Mammary microvascular endothelial cell (primary cell): ENCODE data around the gene SLC26A11. TPM values are rescaled to one million over a fixed set of nuclear protein-coding genes. Genes with fewer than 3 reads are reported as not detected.

Experiments
- total RNA-seq: library from RNA; depleted of rRNA; stranded (reverse); fragments of >200 nt; gene quantifications from 2 replicates; pipeline ENCODE4 v1.2.3, GENCODE V29; 2015

SLC26A11 gene
- total RNA-seq: 13.4 and 16.5 TPM in 2 replicates

DNA sequence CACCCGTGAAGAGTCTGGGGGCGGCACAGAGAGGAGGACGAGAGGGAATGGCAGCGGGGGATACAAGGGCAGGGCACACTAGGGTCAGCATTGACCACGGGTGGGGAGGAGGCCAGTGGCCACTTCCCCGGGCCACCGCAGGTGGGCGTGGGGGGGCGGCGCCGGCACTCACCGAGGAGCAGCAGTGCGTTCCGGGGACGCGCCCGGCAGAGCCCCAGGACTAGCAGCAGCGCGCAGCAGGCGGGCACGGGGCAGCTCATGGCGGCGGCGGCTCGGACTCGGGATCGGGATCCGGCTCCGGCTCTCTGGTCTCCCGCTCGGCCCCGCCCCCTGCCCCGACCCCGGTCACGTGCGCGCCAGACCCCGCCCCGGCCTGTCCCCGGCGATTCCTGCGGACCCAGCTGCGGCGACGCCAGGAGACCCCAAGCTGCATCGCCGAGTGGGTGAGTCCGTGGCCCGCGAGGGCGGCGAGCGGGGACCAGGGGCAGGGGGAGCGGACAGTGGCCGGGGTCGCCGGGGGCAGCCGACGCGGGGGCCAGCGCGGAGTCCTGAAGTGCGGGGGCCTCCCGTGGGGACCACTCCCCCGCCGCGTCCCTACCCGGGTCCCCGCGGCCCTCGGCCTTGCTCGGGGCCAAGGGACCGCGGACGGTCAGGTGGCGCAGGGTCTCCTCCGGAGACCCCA is at the start of gene SLC26A11, which contains the start of gene SGSH:
Gene SLC26A11 (plus strand): TSS at position 374 of the 682 bp plus-strand sequence. CDS start 1,134 bp downstream, outside the sequence.
Gene SGSH (minus strand): TSS at position 280 of the 682 bp plus-strand sequence. CDS start 20 bp downstream, at position 260.

DNA sequence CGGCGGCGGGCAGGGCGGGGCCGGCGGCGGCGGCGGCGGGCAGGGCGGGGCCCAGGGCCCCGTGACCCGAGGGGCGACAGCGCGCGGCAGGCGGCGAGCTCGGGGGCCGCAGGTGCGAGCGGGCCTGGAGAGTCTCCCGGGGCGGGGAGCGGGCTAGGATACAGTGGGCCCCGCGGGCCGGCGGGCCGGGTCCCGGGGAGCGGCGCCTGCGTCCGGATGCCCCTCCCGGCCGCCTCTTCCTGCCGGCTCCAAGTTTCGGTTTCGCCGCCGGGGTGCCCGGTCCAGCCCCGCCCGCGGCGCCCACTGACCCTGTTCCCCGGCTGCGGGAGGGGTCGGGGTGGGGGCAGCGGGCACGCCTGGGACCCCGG is 40.5 kb downstream of the SLC26A11 start, which contains the start of gene RNF213:
Gene RNF213 (plus strand): TSS at position 62 of the 368 bp plus-strand sequence. CDS start 2,830 bp downstream, outside the sequence.

Other genes with a start within 250 kb of the SLC26A11 start
- gene TBC1D16, start 184.6 kb upstream of the SLC26A11 start, total RNA-seq: 20.8 and 21.0 TPM in 2 replicates
- gene CCDC40, start 183.8 kb upstream of the SLC26A11 start, total RNA-seq: 0.60 and 1.1 TPM in 2 replicates
- gene GAA, start 118.8 kb upstream of the SLC26A11 start, total RNA-seq: 52.0 and 53.4 TPM in 2 replicates
- gene EIF4A3, start 73.3 kb upstream of the SLC26A11 start, total RNA-seq: 73.5 and 82.5 TPM in 2 replicates
- gene CARD14, start 50.4 kb upstream of the SLC26A11 start, total RNA-seq: 0.13 and 0.44 TPM in 2 replicates
- gene SGSH, start 94 bp upstream of the SLC26A11 start, total RNA-seq: 29.5 and 45.0 TPM in 2 replicates
- gene RNF213, start 40.4 kb downstream of the SLC26A11 start, total RNA-seq: 97.9 and 111 TPM in 2 replicates
- 11.9 and 15.7 TPM in 2 replicates for gene ENDOV, start 194.7 kb downstream of the SLC26A11 start, total RNA-seq